ENCODE measurements around the gene CAPN7.

Gene CAPN7

DNA sequence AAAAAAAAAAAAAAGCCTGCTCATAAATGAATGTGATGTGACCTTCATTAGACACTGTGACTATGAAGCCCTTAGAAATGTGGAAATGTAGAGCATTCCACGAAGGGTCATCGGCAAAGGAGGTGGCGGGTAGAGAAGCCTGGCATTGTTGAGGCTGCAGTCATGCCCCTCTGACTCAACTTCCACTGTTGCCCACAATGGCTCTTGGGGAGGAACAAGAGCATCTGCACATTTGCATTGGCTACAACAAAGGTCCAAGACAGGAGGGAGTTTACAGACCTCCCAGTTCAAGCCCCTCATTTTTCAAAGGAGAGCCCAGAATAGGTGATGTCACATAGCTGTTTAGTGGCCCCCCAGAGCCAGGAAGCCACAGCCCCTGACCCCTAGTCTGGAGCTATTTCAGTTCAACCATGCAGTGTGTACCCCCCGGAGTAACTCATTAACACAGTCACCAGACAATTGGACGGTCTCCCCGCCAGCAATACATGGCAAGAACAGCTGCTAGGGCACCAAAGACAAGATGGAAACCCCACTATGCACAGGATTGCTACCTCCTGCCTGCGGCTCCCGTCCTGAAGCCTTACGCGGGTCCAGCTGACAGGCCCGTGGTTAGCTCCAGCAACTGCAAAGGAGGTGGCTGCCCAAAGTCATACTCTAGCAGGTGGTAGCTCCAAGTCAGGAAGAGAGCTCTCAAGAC lies 70.1 kb downstream of the CAPN7 start:
- DNase-seq (ENCODE audit: low spot score) = no peak

- DNase-seq (ENCODE audit: low spot score) = peak; percentile 33
Measured at GRCh38 chr3:15277861-15278500, 71.9 kb downstream of the CAPN7 start.

DNA sequence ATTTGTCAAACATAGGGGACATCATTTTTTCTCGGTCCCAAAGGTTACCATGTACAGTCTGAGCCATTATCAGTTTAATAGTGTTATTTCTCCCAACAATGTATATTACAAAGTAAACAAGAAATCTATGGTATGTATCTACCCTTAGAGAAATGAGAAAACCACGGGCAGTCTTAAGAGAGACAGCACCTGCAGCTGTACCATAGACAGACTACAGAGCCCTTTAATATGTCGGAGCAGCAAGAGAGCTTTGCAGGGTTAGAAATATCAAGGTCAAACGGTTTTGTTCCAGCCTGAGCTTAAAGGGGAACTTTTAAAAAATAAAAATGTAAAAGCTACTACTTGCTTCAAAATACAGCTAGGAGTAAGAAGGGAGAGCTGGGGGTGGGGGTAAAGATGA lies 73.2 kb downstream of the CAPN7 start:
- DNase-seq (ENCODE audit: low spot score) = no peak

- DNase-seq (ENCODE audit: low spot score) = no peak
Measured at GRCh38 chr3:15279671-15280402, 73.8 kb downstream of the CAPN7 start.

GRCh38 chr3:15280853-15281532 lies 74.9 kb downstream of the CAPN7 start:
- DNase-seq (ENCODE audit: low spot score) = no peak

DNA sequence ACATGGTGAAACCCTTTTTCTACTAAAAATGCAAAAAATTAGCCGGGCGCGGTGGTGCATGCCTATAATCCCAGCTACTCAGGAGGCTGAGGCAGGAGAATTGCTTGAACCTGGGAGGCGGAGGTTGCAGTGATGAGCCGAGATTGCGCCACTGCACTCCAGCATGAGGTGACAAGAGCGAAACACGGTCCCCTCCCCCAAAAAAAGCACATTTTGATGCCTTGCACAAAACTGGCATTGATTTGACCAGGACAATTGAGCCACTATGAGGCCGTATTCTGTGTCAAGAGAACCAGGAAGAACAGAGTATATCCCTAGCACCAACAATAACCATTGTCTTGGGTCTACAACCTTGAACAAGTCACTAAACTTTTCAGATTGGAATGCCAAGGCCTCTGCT lies 75.8 kb downstream of the CAPN7 start:
- no peak for DNase-seq (ENCODE audit: low spot score)

GRCh38 chr3:15283702-15284101 lies 77.7 kb downstream of the CAPN7 start:
- no peak for DNase-seq (ENCODE audit: low spot score)

GRCh38 chr3:15284121-15284889 lies 78.3 kb downstream of the CAPN7 start:
- no peak for DNase-seq (ENCODE audit: low spot score)

GRCh38 chr3:15286022-15286421 lies 80.0 kb downstream of the CAPN7 start:
- DNase-seq (ENCODE audit: low spot score) = peak; percentile 63

- no peak for DNase-seq (ENCODE audit: low spot score)
Measured at GRCh38 chr3:15287565-15288330, 81.7 kb downstream of the CAPN7 start.

DNA sequence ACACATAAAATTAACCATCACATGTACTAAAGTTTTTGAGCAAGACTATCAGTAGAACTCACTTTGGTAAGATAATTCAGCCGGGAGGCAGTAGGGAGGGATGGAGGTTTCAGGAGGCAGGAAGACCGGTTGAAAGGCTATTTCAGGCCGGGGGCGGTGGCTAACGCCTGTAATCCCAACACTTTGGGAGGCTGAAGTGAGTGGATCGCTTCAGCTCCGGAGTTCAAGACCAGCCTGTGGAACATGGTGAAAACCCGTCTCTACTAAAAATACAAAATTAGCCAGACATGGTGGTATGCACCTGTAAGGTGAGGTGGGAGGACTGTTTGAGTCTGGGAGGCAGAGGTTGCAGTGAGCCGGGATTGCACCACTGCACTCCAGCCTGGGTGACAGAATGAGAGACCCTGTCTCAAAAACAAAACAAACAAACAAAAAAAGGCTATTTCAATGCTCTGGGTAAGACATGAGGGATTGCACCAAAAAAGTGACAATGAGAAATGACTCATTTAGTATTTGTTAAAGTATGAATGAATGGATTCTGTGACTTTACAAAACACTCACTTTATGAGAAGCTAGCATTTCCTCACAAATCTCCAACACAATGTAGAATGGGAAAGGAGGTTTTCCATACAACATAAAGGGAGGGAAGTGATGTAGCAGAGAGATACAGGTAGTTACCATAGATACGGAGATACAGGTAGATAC lies 82.4 kb downstream of the CAPN7 start:
- DNase-seq (ENCODE audit: low spot score) = no peak

DNA sequence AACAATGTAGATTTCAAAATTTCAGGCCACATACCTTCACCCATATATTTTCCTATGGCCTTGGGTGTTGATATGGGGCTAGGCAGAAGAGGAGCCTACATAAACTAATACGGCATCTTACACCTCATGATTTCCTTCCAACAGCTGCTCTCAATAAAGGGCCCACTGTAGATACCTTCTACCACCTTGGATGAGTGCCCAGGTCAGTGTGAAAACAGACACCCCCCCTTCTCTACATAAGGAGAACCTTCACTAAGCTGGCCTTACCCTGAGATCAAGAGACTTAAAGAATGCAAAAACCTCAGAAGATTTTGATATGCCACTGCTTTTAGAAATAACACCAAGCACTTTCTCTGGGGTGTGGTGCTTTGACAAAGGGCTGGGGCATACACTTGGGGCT lies 83.6 kb downstream of the CAPN7 start:
- no peak for DNase-seq (ENCODE audit: low spot score)

DNA sequence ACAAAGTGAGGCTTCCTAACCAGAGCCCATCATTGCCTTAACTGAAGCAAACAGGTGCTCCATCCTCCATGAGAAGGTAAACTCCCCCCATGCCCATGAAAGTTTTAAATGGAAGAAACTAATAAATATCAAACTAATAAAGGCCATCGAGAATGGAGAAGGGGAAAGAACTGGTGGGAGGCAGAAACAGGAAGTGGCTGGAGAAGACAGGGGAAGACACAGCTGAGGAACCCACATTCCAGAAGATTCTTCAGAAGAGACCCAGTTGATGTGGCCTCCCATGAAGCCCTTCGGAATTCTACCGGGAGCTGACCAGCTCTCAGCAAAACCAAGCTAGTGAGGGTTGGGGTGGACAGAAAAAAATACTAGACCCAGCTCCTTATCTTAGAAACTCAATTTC lies 84.7 kb downstream of the CAPN7 start:
- DNase-seq (ENCODE audit: low spot score) = no peak

DNA sequence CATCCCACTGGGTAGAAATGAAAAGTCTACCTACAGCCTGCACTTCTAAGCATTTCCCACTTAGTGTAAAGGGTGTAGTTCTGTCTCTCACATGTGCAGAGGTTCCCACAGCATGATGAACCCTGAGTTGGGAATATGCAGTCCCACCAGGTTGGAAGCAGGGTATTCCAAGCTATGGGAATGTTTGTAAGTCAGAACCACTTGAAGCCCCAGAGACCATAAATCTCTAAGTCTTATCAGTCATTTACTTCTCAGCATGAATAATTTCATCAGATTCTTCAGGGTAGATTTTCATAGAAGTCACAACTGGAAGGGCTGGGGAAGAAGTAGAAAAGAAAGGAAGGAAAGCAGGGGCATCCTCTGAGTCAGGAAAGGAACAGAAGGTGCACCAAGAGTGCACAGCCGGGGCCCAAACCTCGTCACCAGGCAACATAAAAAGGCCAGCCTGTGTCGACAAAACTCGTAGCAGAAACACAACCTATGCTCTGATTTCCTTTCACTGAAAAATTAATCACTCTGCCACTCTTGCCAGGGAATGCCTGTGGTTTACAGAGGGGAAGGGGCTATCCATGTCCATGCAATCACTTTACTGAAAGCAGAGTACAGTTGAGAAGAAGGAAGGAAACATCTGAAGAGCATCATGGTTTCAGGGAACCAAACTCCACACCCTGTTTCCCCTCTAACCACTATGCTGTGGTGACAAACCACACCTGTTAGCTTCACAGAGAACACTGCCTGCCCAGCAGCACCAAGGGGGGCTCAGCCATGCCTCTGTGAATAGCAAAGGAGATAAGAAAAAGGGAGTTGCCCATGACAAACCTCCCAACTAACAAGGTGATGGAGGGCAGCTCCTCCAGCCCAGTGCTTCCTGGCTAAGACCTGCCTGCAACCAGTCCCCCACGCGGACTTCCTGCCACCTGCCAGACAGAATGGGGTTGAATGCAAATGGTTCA lies 85.8 kb downstream of the CAPN7 start:
- no peak for DNase-seq (ENCODE audit: low spot score)

DNA sequence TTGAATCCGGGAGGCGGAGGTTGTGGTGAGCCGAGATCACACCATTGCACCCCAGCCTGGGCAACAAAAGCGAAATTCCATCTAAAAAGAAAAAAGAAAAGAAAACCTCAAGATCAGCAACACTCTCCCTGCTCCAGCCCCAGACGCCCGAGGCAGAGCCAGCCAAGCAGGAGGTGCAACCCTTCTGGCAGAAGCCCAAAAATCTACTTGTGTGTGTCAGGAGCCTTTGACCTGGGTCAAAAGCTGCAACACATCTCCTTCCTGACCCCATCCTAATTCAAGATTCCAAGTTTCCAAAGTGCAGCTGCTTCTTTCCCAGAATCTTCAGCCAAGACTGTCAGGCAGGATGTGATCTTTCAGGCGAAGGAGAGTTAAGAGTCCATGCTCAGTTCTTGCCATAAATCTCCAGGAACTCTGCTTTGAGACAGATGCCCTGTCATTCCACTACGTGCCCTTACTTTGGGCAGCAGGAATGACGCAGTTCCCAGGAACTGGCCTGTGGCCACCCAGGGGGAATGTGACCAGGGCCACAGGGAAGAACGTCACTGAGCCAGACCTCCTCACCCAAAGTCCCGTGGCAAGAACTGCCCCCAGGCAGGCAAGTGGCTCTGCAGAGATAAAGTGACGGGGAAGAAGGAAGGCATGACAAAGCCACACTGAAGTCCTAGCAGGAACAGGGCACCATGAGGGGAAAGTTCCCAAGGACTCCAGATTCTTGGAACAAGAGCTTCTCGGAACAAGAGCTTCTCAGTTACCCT lies 86.9 kb downstream of the CAPN7 start:
- DNase-seq (ENCODE audit: low spot score) = no peak

GRCh38 chr3:15294929-15295328 lies 88.9 kb downstream of the CAPN7 start:
- DNase-seq (ENCODE audit: low spot score) = no peak

GRCh38 chr3:15295506-15295905 lies 89.5 kb downstream of the CAPN7 start:
- no peak for DNase-seq (ENCODE audit: low spot score)

DNA sequence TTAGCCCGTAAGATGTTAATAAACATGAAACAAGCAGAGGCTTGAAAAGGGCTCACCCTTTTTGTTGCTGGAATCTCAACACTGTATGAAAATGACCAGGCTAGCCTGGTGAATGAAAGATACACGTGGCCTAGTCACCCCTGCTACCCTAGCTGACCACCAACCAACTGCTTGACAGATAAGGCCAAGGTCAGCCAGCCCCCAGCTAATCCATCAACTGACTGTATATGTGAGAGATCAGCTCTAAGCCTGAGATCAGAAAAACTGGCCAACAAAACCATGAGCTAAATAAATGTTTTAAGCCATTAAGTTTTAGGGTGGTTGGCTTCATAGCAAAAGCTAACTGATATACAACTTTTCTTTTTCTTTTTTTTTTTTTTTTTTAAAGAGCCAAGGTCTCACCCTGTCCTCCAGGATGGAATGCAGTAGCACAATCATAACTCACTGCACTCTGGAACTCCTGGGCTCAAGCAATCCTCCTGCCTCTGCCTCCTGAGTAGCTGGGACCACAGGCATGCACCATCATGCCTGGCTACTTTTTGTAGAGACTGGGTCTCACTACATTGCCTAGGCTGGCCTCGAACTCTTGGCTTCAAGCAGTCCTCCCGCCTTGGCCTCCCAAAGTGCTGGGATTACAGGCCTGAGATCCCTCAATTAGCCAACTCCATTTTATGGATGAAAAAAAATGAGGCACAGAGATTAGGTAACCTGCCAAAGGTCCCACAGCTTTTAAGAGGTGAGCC lies 91.7 kb downstream of the CAPN7 start:
- no peak for DNase-seq (ENCODE audit: low spot score)
